GM18868 (cell line): ENCODE data around the gene XPA.
"Not testable (repeated sequence)": the region's sequence is repeated elsewhere in the genome, so short reads cannot be mapped to it uniquely, and the experiment has no call there.

Experiments used
- ATAC-seq: cut with Tn5 transposase; IDR thresholded peaks from one replicate; pipeline ENCODE4 v1.9.1; 2021; ENCODE audit warnings: mild to moderate bottlenecking, moderate library complexity; ENCODE audit not compliant: unreplicated experiment

Gene XPA

GRCh38 chr9:97696803-97697601 lies at the start of gene XPA:
Gene XPA, minus strand, starts transcription at chr9:97697340. Its CDS starts 48 bp downstream, at chr9:97697292.
- peak; percentile 92 for ATAC-seq

GRCh38 chr9:97744710-97745708 lies 47.9 kb upstream of the XPA start:
- ATAC-seq = no peak

GRCh38 chr9:97744025-97744424 lies 46.9 kb upstream of the XPA start:
- not testable (repeated sequence) for ATAC-seq

GRCh38 chr9:97742545-97742944 lies 45.4 kb upstream of the XPA start:
- no peak for ATAC-seq

- ATAC-seq = no peak
Measured at GRCh38 chr9:97741947-97742346, 44.8 kb upstream of the XPA start.

- ATAC-seq = peak; percentile 72
Measured at GRCh38 chr9:97740848-97741821, 44.0 kb upstream of the XPA start.

- ATAC-seq = no peak
Measured at GRCh38 chr9:97737429-97737828, 40.3 kb upstream of the XPA start.

- no peak for ATAC-seq
Measured at GRCh38 chr9:97735070-97735600, 38.0 kb upstream of the XPA start.

GRCh38 chr9:97726716-97727115 lies 29.6 kb upstream of the XPA start:
- no peak for ATAC-seq

- ATAC-seq = no peak
Measured at GRCh38 chr9:97723819-97724218, 26.7 kb upstream of the XPA start.

- ATAC-seq = no peak
Measured at GRCh38 chr9:97722331-97722730, 25.2 kb upstream of the XPA start.

- ATAC-seq = no peak
Measured at GRCh38 chr9:97721396-97721795, 24.3 kb upstream of the XPA start.

- ATAC-seq = no peak
Measured at GRCh38 chr9:97717866-97718265, 20.7 kb upstream of the XPA start.

GRCh38 chr9:97714435-97714834 lies 17.3 kb upstream of the XPA start:
- no peak for ATAC-seq

GRCh38 chr9:97711223-97711626 lies 14.1 kb upstream of the XPA start:
- ATAC-seq = no peak

GRCh38 chr9:97710356-97711222 lies 13.4 kb upstream of the XPA start:
- ATAC-seq = no peak

- no peak for ATAC-seq
Measured at GRCh38 chr9:97706246-97706645, 9.1 kb upstream of the XPA start.

- no peak for ATAC-seq
Measured at GRCh38 chr9:97705354-97705950, 8.3 kb upstream of the XPA start.

GRCh38 chr9:97704851-97705250 lies 7.7 kb upstream of the XPA start:
- ATAC-seq = no peak
